Nephron progenitor cell (in vitro differentiated cells): ENCODE measurements around the gene DIRAS1.

Experiments
- DNase-seq: peaks from one replicate; pipeline ENCODE4 v3.0.0; 2021
- H3K27ac Mint-ChIP-seq: 2 replicates; pipeline ENCODE4 v1.8.0; 2021; ENCODE audit warnings: mild to moderate bottlenecking, moderate library complexity, mixed read lengths
- H3K27me3 Mint-ChIP-seq: 2 replicates; pipeline ENCODE4 v1.8.0; 2021; ENCODE audit warnings: mild to moderate bottlenecking, low read depth, mixed read lengths; ENCODE audit not compliant: poor library complexity
- H3K36me3 Mint-ChIP-seq: 2 replicates; pipeline ENCODE4 v1.8.0; 2021; ENCODE audit warnings: low read depth, mixed read lengths
- H3K4me1 Mint-ChIP-seq: 2 replicates; pipeline ENCODE4 v1.8.0; 2021; ENCODE audit warnings: mixed read lengths
- H3K4me3 Mint-ChIP-seq: 2 replicates; pipeline ENCODE4 v1.8.0; 2021; ENCODE audit warnings: mild to moderate bottlenecking, moderate library complexity, mixed read lengths
- H3K9me3 Mint-ChIP-seq: 2 replicates; pipeline ENCODE4 v1.8.0; 2021; ENCODE audit warnings: mild to moderate bottlenecking, moderate library complexity, mixed read lengths
- CTCF ChIP-seq: fragments of 200-600 bp; sonication (generic); IDR thresholded peaks from 2 replicates; pipeline ENCODE4 v1.5.0; 2021; ENCODE audit warnings: antibody characterized with exemption

The DIRAS1 gene

GRCh38 chr19:2711875-2712205 lies 9.3 kb downstream of the DIRAS1 start:
- DNase-seq: no peak
- Mint-ChIP-seq H3K9me3 (peaks cover 12% of the 10 kb centered on the region), H3K27ac (no peak overlapping the region), H3K36me3 (no peaks in the 10 kb centered on the region), H3K4me1 (no peaks in the 10 kb centered on the region), H3K4me3 (no peak overlapping the region), H3K27me3 (peaks cover 35% of the 10 kb centered on the region)
- no peak for TF ChIP-seq CTCF

GRCh38 chr19:2711172-2711874 lies 9.8 kb downstream of the DIRAS1 start:
- H3K9me3 Mint-ChIP-seq: peaks cover 12% of the 10 kb centered on the region
- no peak overlapping the region for H3K27ac Mint-ChIP-seq
- H3K27me3 Mint-ChIP-seq: peaks cover 40% of the 10 kb centered on the region
- H3K4me3 Mint-ChIP-seq: no peak overlapping the region
- TF ChIP-seq CTCF: no peak
- H3K36me3 Mint-ChIP-seq: no peaks in the 10 kb centered on the region
- H3K4me1 Mint-ChIP-seq: no peaks in the 10 kb centered on the region
- DNase-seq: no peak

- Mint-ChIP-seq H3K4me3 (no peak overlapping the region), H3K4me1 (peaks cover 8% of the 10 kb centered on the region), H3K36me3 (no peaks in the 10 kb centered on the region)
These were observed 14.9 kb downstream of the DIRAS1 start for GRCh38 chr19:2706251-2706650.

GRCh38 chr19:2703691-2704216 lies 17.4 kb downstream of the DIRAS1 start:
- no peak for TF ChIP-seq CTCF
- peaks cover 29% of the 10 kb centered on the region for H3K4me1 Mint-ChIP-seq
- H3K27me3 Mint-ChIP-seq: peaks cover 70% of the 10 kb centered on the region
- H3K36me3 Mint-ChIP-seq: no peaks in the 10 kb centered on the region
- no peak overlapping the region for H3K27ac Mint-ChIP-seq
- H3K4me3 Mint-ChIP-seq: no peak overlapping the region
- no peak for DNase-seq
- no peaks in the 10 kb centered on the region for H3K9me3 Mint-ChIP-seq

More at GRCh38 chr19:2706251-2706650, 14.9 kb downstream of the DIRAS1 start:
- H3K27me3 Mint-ChIP-seq: peaks cover 64% of the 10 kb centered on the region
- H3K27ac Mint-ChIP-seq: no peak overlapping the region
- no peak for DNase-seq
- H3K9me3 Mint-ChIP-seq: no peaks in the 10 kb centered on the region
- no peak for TF ChIP-seq CTCF

- no peak for DNase-seq
- no peak for TF ChIP-seq CTCF
- H3K4me3 Mint-ChIP-seq: peak overlapping the region; percentile 64
- H3K36me3 Mint-ChIP-seq: no peaks in the 10 kb centered on the region
- H3K27ac Mint-ChIP-seq: no peak overlapping the region
- peaks cover 75% of the 10 kb centered on the region for H3K27me3 Mint-ChIP-seq
- peaks cover 34% of the 10 kb centered on the region for H3K4me1 Mint-ChIP-seq
- no peaks in the 10 kb centered on the region for H3K9me3 Mint-ChIP-seq
These were observed 18.1 kb downstream of the DIRAS1 start for GRCh38 chr19:2703077-2703437.
